ENCODE data around the gene TSC22D3.

DNA sequence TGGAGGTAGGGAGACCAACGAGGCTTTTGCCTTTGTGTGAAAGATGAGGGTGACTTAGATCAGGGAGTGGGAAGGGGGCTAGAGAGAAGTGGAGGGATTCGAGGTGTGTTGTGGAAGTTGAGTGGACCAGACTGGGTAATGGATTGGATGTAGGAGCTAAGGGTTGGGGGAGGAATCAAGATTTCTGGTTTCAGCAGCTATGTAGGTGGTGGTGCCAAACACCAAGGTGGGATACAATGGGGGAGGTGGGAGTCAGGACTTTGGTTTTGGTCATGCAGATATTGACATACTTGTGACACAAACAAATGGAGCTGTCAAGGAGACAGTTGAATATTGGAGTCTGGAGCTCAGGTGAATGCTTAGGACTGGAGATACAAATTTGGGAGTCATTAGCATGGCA, 71.0 kb downstream of the TSC22D3 start:
- TF ChIP-seq, protein P1, sequence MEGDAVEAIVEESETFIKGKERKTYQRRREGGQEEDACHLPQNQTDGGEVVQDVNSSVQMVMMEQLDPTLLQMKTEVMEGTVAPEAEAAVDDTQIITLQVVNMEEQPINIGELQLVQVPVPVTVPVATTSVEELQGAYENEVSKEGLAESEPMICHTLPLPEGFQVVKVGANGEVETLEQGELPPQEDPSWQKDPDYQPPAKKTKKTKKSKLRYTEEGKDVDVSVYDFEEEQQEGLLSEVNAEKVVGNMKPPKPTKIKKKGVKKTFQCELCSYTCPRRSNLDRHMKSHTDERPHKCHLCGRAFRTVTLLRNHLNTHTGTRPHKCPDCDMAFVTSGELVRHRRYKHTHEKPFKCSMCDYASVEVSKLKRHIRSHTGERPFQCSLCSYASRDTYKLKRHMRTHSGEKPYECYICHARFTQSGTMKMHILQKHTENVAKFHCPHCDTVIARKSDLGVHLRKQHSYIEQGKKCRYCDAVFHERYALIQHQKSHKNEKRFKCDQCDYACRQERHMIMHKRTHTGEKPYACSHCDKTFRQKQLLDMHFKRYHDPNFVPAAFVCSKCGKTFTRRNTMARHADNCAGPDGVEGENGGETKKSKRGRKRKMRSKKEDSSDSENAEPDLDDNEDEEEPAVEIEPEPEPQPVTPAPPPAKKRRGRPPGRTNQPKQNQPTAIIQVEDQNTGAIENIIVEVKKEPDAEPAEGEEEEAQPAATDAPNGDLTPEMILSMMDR (IDR thresholded peaks at IDR 0.05): no peak
- no peak for TF ChIP-seq POLR2A (IDR thresholded peaks at IDR 0.05)
